CD4-positive, CD25-positive, alpha-beta regulatory T cell (primary cell): ENCODE measurements around the gene SNED1. TPM values are rescaled to one million over a fixed set of nuclear protein-coding genes. Genes with fewer than 3 reads are reported as not detected.

ENCODE experiments used
- ATAC-seq, 2 donors: fragments of 150-1000 bp; cut with Tn5 transposase; one replicate each; pipeline ENCODE4 v1.10.0; 2021; ENCODE audit warnings: low read depth in 2 of 2, moderate number of reproducible peaks in 2 of 2, moderate library complexity in 1 of 2
- DNase-seq, 3 donors: peaks; one replicate each; pipeline versions ENCODE4 v3.0.0 to v3.0.0-alpha.2; 2012 to 2022; ENCODE audit warnings: mixed read lengths in 1 of 3
- H3K27ac ChIP-seq: one replicate; pipeline ENCODE4 v1.7.0; 2013; ENCODE audit warnings: mild to moderate bottlenecking, low read length; ENCODE audit not compliant: insufficient read depth, poor library complexity, severe bottlenecking
- H3K27me3 ChIP-seq: one replicate; pipeline ENCODE4 v1.7.0; 2013; ENCODE audit warnings: low read length; ENCODE audit not compliant: control insufficient read depth, insufficient read depth
- H3K36me3 ChIP-seq: one replicate; pipeline ENCODE4 v1.7.0; 2013; ENCODE audit warnings: mild to moderate bottlenecking, low read length, moderate library complexity; ENCODE audit not compliant: control insufficient read depth, insufficient read depth
- H3K4me1 ChIP-seq: 2 replicates; pipeline ENCODE4 v1.7.0; 2013; ENCODE audit warnings: mild to moderate bottlenecking, low read length; ENCODE audit not compliant: insufficient read depth, control insufficient read depth, poor library complexity, severe bottlenecking
- H3K4me3 ChIP-seq: one replicate; pipeline ENCODE4 v1.7.0; 2013; ENCODE audit warnings: low read depth, mild to moderate bottlenecking, low read length, moderate library complexity
- H3K9me3 ChIP-seq, 2 experiments: 1 replicate in 1 of 2; 2 replicates in 1 of 2; pipeline ENCODE4 v1.7.0; 2013; ENCODE audit warnings: low read length in 2 of 2, mild to moderate bottlenecking in 1 of 2, moderate library complexity in 1 of 2; ENCODE audit not compliant: control insufficient read depth in 2 of 2
- H3K27ac Mint-ChIP-seq, 3 donors: one replicate each; pipeline ENCODE4 v1.8.0; 2020 to 2022; ENCODE audit warnings: mild to moderate bottlenecking in 3 of 3, mixed read lengths in 3 of 3, moderate library complexity in 2 of 3
- H3K27me3 Mint-ChIP-seq: one replicate; pipeline ENCODE4 v1.8.0; 2022; ENCODE audit warnings: mild to moderate bottlenecking, mixed read lengths
- H3K36me3 Mint-ChIP-seq: one replicate; pipeline ENCODE4 v1.8.0; 2020; ENCODE audit warnings: mixed read lengths
- H3K4me1 Mint-ChIP-seq, 4 donors: one replicate each; pipeline ENCODE4 v1.8.0; 2020 to 2022; ENCODE audit warnings: mixed read lengths in 4 of 4, mild to moderate bottlenecking in 1 of 4
- H3K4me3 Mint-ChIP-seq, 4 donors: one replicate each; pipeline ENCODE4 v1.8.0; 2020 to 2022; ENCODE audit warnings: mild to moderate bottlenecking in 4 of 4, mixed read lengths in 4 of 4, moderate library complexity in 3 of 4
- H3K9me3 Mint-ChIP-seq, 7 donors: one replicate each; pipeline ENCODE4 v1.8.0; 2020 to 2022; ENCODE audit warnings: mixed read lengths in 7 of 7, mild to moderate bottlenecking in 3 of 7, moderate library complexity in 2 of 7
- polyA plus RNA-seq, 4 donors: library from polyadenylated mRNA; unstranded; fragments of 300-500 nt; fragmentation: Illumina TruSeq; gene quantifications; one replicate each; pipeline ENCODE4 v1.2.3, GENCODE V29; 2021
- total RNA-seq: library from RNA; stranded (reverse); gene quantifications from one replicate; pipeline ENCODE4 v1.2.3, GENCODE V29; 2022

Gene SNED1
- total and polyA plus RNA-seq, 5 donors from 2014 or later = 1.7 to 170 (median 2.5) TPM

DNA sequence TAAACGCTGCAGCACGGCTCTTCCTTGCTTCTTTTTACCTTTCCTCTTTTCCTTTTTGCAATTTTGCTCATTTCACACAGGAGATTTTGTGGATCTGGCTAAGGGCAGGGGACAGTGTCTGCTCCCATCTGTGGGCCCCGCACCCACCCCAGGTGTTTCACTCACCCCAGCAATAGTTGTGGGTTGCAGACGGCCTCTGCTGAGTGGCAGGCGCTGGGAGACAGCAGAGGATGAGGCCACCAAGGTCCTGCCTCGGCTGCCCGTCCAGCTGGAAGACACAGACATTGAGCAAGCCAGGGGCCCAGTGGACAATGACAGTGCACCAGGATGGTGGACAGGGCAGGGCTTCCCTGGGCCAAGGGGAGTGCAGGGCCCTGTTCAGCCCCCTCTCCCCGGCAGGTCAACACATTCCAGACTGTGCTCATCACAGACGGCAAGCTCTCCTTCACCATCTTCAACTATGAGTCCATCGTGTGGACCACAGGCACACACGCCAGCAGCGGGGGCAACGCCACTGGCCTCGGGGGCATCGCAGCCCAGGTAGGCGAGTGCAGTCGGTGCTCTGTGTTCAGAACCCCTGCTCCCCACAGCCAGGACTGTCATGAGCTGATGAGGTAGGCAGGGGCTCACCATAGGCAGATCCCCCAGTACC lies 35.0 kb downstream of the SNED1 start:
- H3K4me3 Mint-ChIP-seq = peak overlapping the region; percentile 19 to 55 (median 52)
- Histone ChIP-seq H3K9me3 (no peaks in the 10 kb centered on the region), H3K36me3 (peaks cover 5% of the 10 kb centered on the region), H3K27ac (no peak overlapping the region), H3K4me1 (peaks cover 20% of the 10 kb centered on the region), H3K4me3 (no peak overlapping the region), H3K27me3 (no peaks in the 10 kb centered on the region)
- peaks cover 0 to 7% (median 0%) of the 10 kb centered on the region in 7 donors for H3K9me3 Mint-ChIP-seq
- peaks cover 5 to 17% (median 9%) of the 10 kb centered on the region in 4 donors for H3K4me1 Mint-ChIP-seq
- DNase-seq (no peak), ATAC-seq (no peak)
- peak overlapping the region in 1 of 3 donors; percentile 59 for H3K27ac Mint-ChIP-seq
- H3K36me3 Mint-ChIP-seq = no peaks in the 10 kb centered on the region
- peaks cover 17% of the 10 kb centered on the region for H3K27me3 Mint-ChIP-seq

DNA sequence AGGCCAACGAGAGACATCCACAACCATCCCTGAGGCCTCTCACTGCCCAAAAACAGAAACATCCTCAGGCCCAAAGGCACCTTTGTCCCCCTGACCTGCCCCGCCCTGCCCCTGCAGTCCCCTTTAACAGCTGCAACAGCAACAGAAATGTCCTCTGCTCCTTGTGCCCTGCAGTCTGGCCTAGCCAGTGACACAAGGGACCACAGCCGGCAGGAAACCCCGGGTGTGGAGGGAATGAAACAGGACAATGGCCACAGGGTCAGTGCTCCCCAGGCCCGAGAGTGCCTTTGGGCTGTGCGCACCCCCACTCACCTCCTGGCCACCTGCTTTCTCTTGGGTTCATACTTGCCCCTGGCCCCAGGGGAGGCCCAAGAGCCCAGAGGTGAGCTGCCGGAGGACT lies 35.6 kb downstream of the SNED1 start:
- Histone ChIP-seq H3K9me3 (no peaks in the 10 kb centered on the region), H3K27ac (no peak overlapping the region), H3K4me1 (peaks cover 26% of the 10 kb centered on the region), H3K36me3 (peaks cover 5% of the 10 kb centered on the region), H3K27me3 (no peaks in the 10 kb centered on the region), H3K4me3 (no peak overlapping the region)
- H3K27me3 Mint-ChIP-seq = peaks cover 14% of the 10 kb centered on the region
- ATAC-seq = no peak
- H3K36me3 Mint-ChIP-seq = no peaks in the 10 kb centered on the region
- H3K9me3 Mint-ChIP-seq = peaks cover 0 to 7% (median 0%) of the 10 kb centered on the region in 7 donors
- DNase-seq = no peak
- peak overlapping the region in 3 of 4 donors; percentile 15 to 53 (median 51) for H3K4me3 Mint-ChIP-seq
- peak overlapping the region in 1 of 3 donors; percentile 59 for H3K27ac Mint-ChIP-seq
- H3K4me1 Mint-ChIP-seq = peaks cover 5 to 22% (median 10%) of the 10 kb centered on the region in 4 donors

- Mint-ChIP-seq H3K9me3 (peaks cover 0 to 7% (median 0%) of the 10 kb centered on the region in 7 donors), H3K27ac (peak overlapping the region in 1 of 3 donors; percentile 59), H3K4me1 (peaks cover 5 to 28% (median 10%) of the 10 kb centered on the region in 4 donors), H3K27me3 (peaks cover 14% of the 10 kb centered on the region), H3K36me3 (no peaks in the 10 kb centered on the region), H3K4me3 (peak overlapping the region; percentile 26 to 93 (median 69))
- no peak for DNase-seq
- peaks cover 5% of the 10 kb centered on the region for H3K36me3 ChIP-seq
- no peaks in the 10 kb centered on the region for H3K27me3 ChIP-seq
- peaks cover 31% of the 10 kb centered on the region for H3K4me1 ChIP-seq
- no peak overlapping the region for H3K4me3 ChIP-seq
- no peaks in the 10 kb centered on the region for H3K9me3 ChIP-seq
- no peak for ATAC-seq
- peak overlapping the region; percentile 61 for H3K27ac ChIP-seq
These were observed 36.2 kb downstream of the SNED1 start for GRCh38 chr2:241034490-241035141.

- DNase-seq (peak in 2 of 3 donors; percentile 29 to 45), ATAC-seq (no peak)
- H3K4me3 Mint-ChIP-seq = peak overlapping the region; percentile 26 to 93 (median 69)
- peaks cover 0 to 7% (median 0%) of the 10 kb centered on the region in 7 donors for H3K9me3 Mint-ChIP-seq
- Histone ChIP-seq H3K4me3 (no peak overlapping the region), H3K9me3 (no peaks in the 10 kb centered on the region), H3K4me1 (peaks cover 38% of the 10 kb centered on the region), H3K27ac (peak overlapping the region; percentile 61), H3K36me3 (peaks cover 8% of the 10 kb centered on the region), H3K27me3 (no peaks in the 10 kb centered on the region)
- H3K4me1 Mint-ChIP-seq = peaks cover 5 to 34% (median 13%) of the 10 kb centered on the region in 4 donors
- H3K27me3 Mint-ChIP-seq = peaks cover 14% of the 10 kb centered on the region
- H3K36me3 Mint-ChIP-seq = no peaks in the 10 kb centered on the region
- peak overlapping the region in 1 of 3 donors; percentile 59 for H3K27ac Mint-ChIP-seq
These were observed 36.9 kb downstream of the SNED1 start for GRCh38 chr2:241035142-241035817.

DNA sequence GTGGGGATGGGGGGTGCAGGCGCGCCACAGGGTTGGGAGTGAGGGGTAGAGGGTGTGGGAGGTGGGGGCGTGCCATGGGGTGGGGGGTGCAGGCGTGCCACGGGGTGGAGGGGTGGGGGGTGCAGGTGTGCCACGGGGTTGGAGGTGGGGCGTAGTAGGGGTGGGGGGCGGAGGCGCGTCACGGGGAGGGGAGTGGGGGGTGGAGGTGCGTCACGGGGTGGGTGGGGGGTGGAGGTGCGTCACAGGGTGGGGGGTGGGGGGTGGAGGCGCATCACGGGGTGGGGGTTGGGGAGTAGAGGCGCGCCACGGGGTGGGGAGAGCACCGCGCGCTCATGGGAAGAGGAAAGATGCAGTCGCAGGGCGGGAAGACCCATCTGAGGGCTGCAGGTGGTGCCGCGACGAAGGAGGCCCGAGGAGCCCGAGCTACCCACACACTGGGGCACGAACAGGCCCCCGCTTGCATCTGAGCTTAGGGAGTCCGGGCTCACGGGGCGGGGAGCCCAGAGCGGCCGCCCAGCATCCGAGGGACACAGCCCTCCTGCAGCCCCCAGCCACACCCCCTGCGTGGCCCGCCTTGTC lies 37.5 kb downstream of the SNED1 start:
- H3K36me3 Mint-ChIP-seq = peaks cover 5% of the 10 kb centered on the region
- peaks cover 5 to 41% (median 19%) of the 10 kb centered on the region in 4 donors for H3K4me1 Mint-ChIP-seq
- H3K27ac Mint-ChIP-seq = peak overlapping the region; percentile 29 to 91 (median 71)
- DNase-seq (peak in 2 of 3 donors; percentile 47 to 53), ATAC-seq (peak; percentile 38 to 44)
- Histone ChIP-seq H3K4me1 (peaks cover 44% of the 10 kb centered on the region), H3K36me3 (peaks cover 3% of the 10 kb centered on the region), H3K27ac (peak overlapping the region; percentile 83), H3K9me3 (no peaks in the 10 kb centered on the region), H3K27me3 (no peaks in the 10 kb centered on the region), H3K4me3 (no peak overlapping the region)
- H3K9me3 Mint-ChIP-seq = peaks cover 0 to 7% (median 0%) of the 10 kb centered on the region in 7 donors
- H3K27me3 Mint-ChIP-seq = peaks cover 14% of the 10 kb centered on the region
- H3K4me3 Mint-ChIP-seq = peak overlapping the region; percentile 81 to 96 (median 91)

DNA sequence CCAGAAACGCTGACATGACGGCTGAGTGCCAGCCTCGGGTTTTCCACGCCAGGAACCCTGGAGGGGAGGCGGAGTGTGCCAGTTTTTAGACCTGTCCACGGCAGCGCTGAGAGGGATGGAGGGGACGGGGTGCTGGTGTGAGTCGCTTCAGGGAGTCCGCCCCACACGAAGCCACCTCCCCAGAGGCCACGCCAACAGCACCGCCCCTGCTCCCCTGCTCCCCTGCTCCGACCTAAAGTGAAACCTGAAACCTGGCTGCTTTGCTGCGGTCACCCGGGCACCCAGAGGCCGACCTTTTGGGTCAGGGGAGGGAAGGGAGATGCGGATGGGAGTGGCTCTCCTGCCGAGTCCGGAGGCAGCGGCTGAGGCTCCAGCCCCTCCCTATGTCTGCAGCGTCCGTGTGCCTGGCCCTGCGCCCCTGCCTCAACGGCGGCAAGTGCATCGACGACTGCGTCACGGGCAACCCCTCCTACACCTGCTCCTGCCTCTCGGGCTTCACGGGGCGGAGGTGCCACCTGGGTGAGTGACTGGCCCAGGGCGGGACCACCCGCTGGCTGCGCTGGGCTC lies 38.1 kb downstream of the SNED1 start:
- no peaks in the 10 kb centered on the region for H3K9me3 ChIP-seq
- ATAC-seq = peak; percentile 69 to 70

GRCh38 chr2:241036964-241037421 lies 38.6 kb downstream of the SNED1 start:
- Mint-ChIP-seq H3K27ac (peak overlapping the region; percentile 29 to 91 (median 82)), H3K4me3 (peak overlapping the region; percentile 81 to 96 (median 91)), H3K36me3 (peaks cover 5% of the 10 kb centered on the region), H3K9me3 (peaks cover 0 to 3% (median 0%) of the 10 kb centered on the region in 7 donors), H3K27me3 (peaks cover 14% of the 10 kb centered on the region), H3K4me1 (peaks cover 9 to 51% (median 25%) of the 10 kb centered on the region in 4 donors)
- H3K27me3 ChIP-seq = no peaks in the 10 kb centered on the region
- peaks cover 3% of the 10 kb centered on the region for H3K36me3 ChIP-seq
- peak overlapping the region; percentile 83 for H3K27ac ChIP-seq
- peak overlapping the region; percentile 64 for H3K4me3 ChIP-seq
- peaks cover 55% of the 10 kb centered on the region for H3K4me1 ChIP-seq
- H3K9me3 ChIP-seq = no peaks in the 10 kb centered on the region
- DNase-seq (no peak), ATAC-seq (peak; percentile 6 to 32)

More for the DNA sequence above, 38.1 kb downstream of the SNED1 start:
- H3K36me3 ChIP-seq = peaks cover 3% of the 10 kb centered on the region
- Mint-ChIP-seq H3K27ac (peak overlapping the region; percentile 29 to 91 (median 71)), H3K27me3 (peaks cover 14% of the 10 kb centered on the region), H3K9me3 (peaks cover 0 to 6% (median 0%) of the 10 kb centered on the region in 7 donors), H3K4me1 (peaks cover 8 to 46% (median 22%) of the 10 kb centered on the region in 4 donors), H3K36me3 (peaks cover 5% of the 10 kb centered on the region), H3K4me3 (peak overlapping the region; percentile 81 to 96 (median 91))
- peaks cover 50% of the 10 kb centered on the region for H3K4me1 ChIP-seq
- peak overlapping the region; percentile 83 for H3K27ac ChIP-seq
- peak overlapping the region; percentile 64 for H3K4me3 ChIP-seq
- DNase-seq = peak; percentile 57 to 70 (median 66)
- no peaks in the 10 kb centered on the region for H3K27me3 ChIP-seq
